Raji (cell line): ENCODE data around the gene RAD51.

Source experiments
- POLR2A ChIP-seq: IDR thresholded peaks from 2 replicates; pipeline ENCODE4 v1.6.1; 2011; ENCODE audit warnings: low read depth, low read length, control low read depth; ENCODE audit not compliant: insufficient read depth

The RAD51 gene

DNA sequence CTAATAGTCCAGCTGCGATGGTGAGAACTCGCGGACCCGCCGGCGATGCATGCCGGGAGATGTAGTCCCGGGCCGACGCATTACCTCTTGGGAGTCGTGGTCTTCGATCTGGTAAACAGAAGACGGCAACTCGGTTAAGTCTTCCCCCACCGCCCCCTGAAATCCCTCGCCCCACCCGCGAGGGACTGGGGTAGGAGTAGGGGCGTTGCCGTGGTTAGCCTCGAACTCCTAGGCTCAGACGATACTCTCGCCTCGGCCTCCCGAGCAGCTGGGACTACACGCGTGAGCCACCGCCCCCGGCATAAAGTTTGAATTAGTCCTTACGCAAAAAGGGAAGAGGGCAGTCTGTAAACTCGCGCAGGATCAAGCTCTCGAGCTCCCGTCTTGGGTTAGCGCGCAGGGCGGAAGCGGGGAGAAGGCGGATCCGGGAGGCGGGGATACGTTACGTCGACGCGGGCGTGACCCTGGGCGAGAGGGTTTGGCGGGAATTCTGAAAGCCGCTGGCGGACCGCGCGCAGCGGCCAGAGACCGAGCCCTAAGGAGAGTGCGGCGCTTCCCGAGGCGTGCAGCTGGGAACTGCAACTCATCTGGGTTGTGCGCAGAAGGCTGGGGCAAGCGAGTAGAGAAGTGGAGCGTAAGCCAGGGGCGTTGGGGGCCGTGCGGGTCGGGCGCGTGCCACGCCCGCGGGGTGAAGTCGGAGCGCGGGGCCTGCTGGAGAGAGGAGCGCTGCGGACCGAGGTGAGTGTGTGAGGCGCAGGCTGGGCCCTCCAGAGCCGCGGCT lies at the start of gene RAD51:
Gene RAD51, plus strand, starts transcription at position 487 of the 781 bp plus-strand sequence. CDS start 3,585 bp downstream, outside the sequence.
- TF ChIP-seq POLR2A, result peak; percentile 83

DNA sequence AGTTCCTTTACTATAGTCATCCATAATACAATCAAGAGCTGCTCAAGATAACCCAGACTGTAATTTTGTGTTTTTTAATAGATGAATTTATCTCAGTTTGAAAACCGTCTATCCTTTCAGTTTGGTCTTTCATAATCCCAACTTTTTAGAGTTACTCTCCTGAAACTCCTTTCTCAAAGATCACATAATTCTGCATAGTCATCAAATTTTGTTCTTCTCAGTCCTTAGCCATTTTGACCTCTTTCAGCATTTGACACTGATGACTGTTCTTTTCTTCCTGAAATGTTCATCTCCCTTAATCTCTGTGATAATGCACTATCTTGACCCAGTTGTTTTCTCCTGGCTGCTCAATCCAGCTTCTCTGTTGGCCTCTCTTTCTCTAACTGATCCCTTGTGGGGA lies 47.5 kb upstream of the RAD51 start:
- TF ChIP-seq POLR2A, result no peak

DNA sequence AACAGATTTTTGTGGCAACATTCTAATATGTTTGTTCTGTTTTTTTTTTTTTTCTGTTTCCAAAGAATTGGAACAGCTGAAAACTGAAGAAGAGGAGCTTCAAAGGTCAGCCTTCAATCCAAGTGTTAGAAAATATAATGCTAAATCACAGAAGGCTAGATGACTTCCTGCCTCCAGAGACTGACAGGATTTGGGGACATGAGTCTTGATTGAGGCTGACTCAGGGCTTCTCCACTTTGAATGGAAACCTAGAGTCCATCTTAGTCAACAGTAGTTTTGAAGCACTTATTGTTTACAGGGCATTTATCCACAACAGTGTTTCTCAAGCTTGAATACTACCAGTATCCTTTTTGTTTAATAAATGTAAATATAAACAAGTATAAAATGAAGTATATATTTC lies 44.5 kb upstream of the RAD51 start:
- no peak for TF ChIP-seq POLR2A

DNA sequence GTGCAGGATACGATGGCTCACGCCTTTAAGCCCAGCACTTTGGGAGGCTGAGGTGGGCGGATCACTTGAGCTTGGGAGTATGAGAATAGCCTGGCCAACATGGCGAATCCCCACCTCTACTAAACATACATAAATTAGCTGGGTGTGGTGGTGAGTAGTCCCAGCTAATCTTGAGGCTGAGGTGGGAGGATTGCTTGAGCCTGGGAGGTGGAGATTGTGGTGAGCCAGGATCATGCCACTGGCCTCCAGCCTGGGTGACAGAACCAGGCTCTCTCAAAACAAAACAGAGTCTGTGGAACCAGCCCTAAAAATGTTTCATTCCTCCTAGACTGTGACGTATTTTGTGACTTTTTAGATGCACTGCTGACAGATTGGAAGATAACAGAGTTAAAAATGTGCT lies 34.3 kb upstream of the RAD51 start:
- no peak for TF ChIP-seq POLR2A

DNA sequence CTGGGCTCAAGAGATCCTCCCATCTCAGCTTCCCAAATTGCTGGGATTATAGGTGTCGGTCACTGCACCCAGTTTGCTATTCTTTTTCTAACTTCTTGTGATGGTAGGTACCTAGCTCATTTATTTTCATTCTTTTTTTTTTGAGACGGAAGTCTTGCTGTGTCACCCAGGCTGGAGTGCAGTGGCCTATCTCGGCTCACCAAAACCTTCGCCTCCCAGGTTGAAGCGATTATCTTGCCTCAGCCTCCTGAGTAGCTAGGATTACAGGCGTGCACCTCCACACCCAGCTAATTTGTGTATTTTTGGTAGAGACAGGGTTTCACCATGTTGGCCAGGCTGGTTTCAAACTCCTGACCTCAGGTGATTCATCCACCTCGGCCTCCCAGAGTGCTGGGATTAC lies 30.1 kb upstream of the RAD51 start:
- no peak for TF ChIP-seq POLR2A

DNA sequence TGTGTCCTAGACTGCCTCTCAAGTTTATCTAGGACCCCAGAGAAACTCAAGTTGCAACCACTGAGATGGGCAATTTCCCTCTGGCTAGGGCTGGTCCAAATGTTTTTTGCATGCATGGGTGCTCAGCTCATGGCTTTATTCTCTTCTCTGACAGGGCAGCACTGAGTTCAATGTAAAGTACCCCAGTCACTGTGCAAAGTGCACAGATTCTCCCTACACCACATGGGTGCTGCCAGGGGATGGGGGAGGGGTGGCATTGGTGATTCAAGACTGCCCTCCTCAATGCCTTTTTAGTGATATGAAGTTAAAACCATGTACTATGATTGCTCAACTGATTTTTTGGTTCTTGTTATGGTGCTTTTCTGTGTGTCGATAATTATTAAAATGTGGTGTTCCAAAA lies 14.8 kb upstream of the RAD51 start:
- no peak for TF ChIP-seq POLR2A

DNA sequence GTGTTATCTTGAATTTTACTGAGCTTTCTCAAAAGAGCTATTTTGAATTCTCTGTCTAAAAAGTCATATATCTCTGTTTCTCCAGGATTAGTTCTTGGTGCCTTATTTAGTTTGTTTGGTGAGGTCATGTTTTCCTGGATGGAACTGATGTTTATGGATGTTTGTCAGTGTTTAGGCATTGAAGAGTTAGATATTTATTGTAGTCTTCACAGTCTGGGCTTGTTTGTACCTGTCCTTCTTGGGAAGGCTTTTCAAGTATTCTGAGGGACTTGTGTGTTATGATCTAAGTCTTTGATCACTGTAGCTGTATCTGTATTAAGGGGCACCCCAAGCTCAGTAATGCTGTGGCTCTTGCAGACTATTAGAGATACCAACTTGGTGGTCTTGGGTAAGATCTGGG lies 10.6 kb upstream of the RAD51 start:
- no peak for TF ChIP-seq POLR2A

DNA sequence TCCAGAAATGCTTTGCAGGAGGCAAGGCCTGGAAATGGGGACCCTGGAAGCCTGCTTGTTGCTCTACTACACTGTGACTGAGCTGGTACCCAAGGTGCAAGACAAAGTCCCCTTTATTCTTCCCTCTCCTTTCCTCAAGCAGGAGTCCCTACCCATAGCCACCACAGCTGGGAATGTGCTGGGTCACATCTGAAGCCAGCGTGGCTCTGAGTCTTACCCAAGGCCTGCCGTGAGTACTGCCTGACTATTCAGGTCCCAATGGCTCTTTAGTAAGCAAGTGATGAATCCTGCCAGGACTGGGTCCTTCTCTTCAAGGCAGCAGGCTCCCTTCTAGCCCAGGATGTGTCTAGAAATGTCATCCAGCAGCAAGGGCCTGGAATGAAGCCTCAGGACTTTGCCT lies 9.6 kb upstream of the RAD51 start:
- TF ChIP-seq POLR2A, result no peak

DNA sequence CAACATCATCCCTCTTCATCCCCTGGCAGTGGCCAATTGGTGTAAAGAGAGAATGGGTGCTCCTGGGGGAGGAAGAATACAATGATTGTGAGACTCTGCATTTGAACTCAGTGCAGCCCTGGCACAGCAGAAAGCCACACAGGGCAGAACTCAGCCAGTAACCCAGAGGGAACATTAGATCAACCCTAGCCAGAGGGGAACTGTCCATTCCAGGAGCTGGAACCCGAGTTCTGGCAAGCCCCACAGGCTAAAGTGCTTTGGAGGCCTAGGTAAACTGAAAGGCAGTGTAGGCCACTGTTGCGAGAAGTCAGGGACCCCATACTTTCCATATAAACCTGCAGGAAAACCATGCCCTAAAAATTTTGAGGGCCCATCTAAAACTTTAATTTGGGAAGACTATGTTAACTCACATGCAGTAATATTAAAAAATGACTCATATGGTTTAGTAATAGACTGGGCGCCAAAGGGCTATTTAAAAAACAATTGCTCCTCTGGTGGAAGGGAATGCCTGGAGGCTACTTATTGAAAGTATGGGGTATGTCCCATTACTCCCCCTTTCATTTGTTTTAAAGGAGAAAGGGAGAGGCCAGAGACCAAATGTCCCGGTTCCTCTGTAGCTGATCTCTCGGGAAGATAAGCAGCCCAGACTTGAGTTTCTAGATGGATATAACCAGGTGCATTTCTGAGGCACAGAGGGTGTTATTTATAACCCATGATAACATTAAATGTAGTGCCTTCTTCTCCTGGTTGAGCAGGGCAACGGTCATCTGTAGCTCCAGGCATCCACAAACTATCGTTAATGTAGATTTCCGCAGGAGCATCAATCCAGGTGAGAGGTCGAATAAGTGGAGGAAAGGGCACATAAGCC lies 5.8 kb upstream of the RAD51 start:
- TF ChIP-seq POLR2A, result no peak

DNA sequence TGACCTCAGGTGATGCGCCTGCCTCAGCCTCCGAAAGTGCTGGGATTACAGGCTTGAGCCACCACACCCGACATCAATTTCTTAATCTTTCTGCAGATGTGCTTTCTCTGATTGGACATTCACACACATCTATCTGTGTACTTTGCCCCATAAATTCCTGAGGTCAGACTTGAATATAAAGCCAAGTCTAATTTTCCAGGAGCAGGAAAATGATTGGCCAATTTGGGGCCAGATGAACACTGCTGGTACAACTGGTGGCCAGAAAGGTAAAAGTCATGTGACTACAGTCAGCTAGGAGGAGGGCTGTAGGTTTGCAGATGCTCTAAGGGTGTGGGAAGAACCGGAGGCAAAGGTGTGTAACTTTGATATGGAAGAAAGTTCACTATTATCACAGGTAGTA lies 3.2 kb upstream of the RAD51 start:
- TF ChIP-seq POLR2A, result no peak

DNA sequence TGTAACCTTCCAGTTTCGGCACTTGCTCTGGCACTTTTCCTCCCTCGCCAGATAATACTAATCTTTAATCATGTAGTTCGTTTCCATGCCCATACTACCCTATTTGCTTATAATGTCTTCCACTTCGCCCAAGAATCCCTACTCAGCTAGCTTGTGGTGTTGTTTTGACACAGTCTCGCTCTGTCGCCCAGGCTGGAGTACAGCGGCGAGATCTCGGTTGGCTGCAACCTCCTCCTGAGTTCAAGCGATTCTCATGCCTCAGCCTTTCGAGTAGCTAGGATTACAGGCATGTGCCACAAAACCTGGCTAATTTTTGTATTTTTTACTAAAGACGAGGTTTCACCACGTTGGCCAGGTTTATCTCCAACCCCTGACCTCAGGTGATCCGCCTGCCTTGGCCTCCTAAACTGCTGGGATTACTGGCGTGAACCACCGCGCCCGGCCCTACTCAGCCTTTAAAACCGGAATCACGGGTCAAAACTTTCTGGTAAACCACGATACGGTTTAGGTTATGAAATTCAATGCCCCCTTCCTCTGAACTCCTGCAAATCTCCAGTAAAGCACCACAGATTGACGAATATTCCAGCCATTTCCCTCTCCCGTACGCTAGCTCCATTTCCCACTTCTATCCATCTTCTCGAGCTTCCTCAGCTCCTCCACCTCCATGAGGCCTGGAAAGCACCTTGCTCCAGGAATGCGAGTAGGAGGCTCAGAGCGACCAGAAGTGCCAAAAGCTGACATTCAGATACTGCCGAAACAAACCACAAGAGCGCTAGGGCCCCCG lies 878 bp upstream of the RAD51 start:
- TF ChIP-seq POLR2A, result no peak; the same call in 1 of the 2 replicates

DNA sequence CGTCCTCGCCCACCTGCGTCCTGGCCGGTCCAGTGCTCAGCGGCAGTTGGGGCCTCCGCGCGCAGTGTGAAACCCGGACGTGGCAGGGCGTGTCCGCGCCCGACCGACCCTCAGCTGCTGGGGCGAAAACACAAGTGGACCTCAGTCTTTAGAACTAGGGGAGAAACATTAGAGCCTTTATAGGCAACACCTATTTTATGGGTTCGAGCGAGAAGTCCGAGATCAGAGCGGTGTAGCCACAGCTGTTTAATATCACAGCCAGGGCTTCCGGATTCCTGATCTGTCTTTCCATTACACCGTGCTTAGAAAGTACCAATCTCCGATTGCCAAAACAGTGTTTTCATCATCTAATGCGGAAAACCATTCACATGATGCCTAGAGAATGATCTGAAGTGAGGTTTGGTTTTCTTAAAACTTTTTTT lies 506 bp downstream of the RAD51 start:
- TF ChIP-seq POLR2A, result no peak

DNA sequence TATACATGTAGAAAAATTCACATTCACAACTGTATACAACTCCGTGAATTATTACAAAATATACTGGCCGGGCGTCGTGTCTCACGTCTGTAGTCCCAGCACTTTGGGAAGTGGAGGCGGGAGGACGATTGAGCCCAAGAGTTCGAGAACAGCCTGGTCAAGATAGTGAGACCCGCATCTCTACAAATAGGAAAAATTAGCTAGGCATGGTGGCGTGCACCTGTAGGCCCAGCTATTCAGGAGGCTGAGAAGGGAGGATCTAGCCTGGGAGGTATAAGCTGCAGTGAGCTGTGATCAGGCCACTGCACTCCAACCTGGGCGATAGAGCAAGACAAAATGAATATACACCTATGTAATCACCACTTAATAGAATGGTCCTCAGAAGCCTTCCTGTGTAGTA lies 1.3 kb downstream of the RAD51 start:
- no peak for TF ChIP-seq POLR2A

DNA sequence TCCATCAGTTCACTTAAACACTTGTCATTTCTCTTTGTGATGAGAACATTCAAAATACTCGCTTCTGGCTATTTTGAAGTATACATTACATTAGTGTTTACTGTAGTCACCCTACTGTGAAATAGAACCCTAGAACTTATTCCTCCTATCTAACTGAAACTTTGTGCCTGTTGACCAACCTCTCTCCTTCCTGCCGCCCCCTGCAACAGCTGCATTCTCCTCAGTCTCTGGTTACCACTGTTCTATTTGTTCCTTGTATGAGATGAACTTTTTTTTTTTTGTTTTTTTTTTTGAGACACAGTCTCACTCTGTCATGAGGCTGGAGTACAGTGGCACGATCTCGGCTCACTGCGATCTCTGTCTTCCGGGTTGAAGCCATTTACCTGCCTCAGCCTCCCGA lies 2.9 kb downstream of the RAD51 start:
- no peak for TF ChIP-seq POLR2A

DNA sequence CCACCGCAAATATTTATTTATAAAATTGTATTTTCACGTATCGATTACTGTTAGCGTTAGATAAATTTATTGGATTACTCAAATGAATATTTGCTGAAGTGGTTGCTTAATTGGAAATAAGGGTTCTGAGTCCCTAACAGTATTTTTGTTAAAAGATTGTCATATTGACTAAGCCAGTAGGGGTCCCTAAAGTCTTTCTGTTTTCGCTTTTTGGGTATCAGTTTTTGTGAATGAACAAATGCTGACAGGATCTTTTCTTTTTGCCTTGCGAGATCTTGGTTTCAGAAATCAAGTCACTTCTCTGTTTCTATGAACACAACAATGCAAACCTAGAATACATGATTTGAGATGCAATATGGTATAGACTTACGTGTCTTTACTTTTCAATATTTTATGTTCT lies 7.1 kb downstream of the RAD51 start:
- no peak for TF ChIP-seq POLR2A
